ENCODE data around the gene DNAJB8. TPM values are rescaled to one million over a fixed set of nuclear protein-coding genes. Genes with fewer than 3 reads are reported as not detected.

Gene DNAJB8
- total RNA-seq, 1 experiment from 2014 or later: not detected

- DNase-seq (ENCODE audit: low read depth): peak; percentile 61
Measured at GRCh38 chr3:128426128-128426921, 40.4 kb downstream of the DNAJB8 start.

DNA sequence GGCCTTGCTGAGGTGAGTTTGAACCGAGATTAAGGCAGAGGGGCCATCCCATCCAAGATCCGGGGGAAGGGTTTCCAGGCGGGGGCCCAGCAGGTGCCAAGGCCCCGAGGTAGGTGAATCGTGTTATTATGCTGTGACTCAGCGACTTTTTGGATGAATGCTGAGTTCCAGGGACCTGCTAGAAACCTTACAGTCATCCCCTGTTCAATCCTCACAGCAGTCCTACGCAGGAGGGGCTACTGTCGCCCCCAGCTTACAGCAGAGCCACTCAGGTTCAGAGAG lies 40.9 kb downstream of the DNAJB8 start:
- DNase-seq (ENCODE audit: low read depth): no peak

DNA sequence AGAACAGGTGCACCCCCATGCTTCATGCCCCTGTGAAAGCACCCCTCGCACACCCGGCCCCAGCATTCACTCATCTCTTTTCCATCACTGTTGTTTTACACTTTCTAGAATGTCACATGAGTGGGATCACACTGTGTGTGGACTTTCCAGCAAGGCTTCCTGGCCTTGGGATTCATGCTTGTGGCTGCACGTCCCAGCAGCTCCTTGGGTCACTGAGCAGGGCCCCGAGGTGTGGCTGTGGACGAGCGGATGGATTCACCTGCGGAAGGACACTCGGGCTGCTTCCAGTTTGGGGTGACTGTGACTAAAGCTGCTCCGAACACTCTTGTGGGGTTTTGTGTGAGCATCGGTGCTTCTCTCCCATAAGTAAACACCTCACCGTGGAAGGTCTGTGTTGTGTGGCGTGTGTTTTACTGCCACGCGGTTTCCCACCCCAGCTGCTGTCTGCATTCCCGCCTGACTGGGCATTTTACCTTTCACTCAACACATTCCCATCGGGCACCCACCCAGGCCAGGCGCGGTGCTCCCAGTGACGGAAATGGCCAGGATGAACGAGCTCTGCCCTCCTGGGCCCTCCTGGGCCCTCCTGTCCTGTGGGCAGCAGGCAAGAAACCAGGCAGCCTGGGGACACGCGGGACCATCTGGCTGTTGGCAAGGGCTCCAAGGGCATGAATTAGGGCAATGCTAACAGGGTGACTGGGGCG lies 41.4 kb downstream of the DNAJB8 start:
- DNase-seq (ENCODE audit: low read depth): no peak

GRCh38 chr3:128424508-128425069 lies 42.1 kb downstream of the DNAJB8 start:
- peak; percentile 54 for DNase-seq (ENCODE audit: low read depth)

GRCh38 chr3:128423525-128424147 lies 43.1 kb downstream of the DNAJB8 start:
- DNase-seq (ENCODE audit: low read depth): no peak

GRCh38 chr3:128422762-128423524 lies 43.7 kb downstream of the DNAJB8 start:
- DNase-seq (ENCODE audit: low read depth): no peak

DNA sequence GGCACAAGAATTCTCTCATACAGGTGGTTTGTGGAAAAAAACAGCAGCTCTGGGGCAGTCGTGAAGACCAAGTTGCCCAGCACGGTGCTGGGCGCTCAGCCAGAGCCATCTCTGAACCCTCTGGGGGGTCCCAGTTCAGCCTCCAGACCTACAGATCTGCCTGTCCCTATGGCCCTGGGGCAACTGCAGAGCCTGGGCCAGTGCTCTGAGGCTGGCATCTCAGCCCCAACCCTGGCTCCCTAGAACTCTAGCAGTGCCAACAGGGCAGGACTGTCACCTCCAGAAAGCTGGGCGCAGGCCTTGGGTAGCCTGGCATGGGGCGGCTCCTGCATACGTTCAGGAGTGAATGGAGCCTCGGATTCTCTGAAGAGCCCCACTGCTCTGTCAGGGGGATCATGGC lies 44.7 kb downstream of the DNAJB8 start:
- no peak for DNase-seq (ENCODE audit: low read depth)

- DNase-seq (ENCODE audit: low read depth): no peak
Measured at GRCh38 chr3:128421439-128421836, 45.3 kb downstream of the DNAJB8 start.

- no peak for DNase-seq (ENCODE audit: low read depth)
Measured at GRCh38 chr3:128420720-128421438, 45.8 kb downstream of the DNAJB8 start.

DNA sequence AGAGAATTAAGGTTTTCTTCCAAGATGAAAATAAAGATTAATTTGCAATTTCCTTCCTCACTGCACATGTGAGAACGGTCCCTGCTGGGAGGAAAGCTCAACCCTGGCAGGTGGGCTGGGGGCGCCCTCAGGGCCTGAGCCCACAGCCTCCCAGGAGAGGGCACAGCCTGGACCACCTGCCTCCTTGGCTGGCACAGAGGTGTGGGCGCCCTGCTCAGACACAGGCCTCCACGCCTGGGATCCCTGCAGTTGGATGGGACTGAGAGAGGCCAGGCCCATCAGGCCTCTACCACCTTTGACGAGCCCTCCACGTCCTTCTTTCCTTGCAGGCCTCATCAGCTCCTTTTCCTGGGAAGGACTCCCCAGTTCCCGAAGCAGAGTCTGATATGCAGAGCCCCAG lies 46.4 kb downstream of the DNAJB8 start:
- no peak for DNase-seq (ENCODE audit: low read depth)

DNA sequence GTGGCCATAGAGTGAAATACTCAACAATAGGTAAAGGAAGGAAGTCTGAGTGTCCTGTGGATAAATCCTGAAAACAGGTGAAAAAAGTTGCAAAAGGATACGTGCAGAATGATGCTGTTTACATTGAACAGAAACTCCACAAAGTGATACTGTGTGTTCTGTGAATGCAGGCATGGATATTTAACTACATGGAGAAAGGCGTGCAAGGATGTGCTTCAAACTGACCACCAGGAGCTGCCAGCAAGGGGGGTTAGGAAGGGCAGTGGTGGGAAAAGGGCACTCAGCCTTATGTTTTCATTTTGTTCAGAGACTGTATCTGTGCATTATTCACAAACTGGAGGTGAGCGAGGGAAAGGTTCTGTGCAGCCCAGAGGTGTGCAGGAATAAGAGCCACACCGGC lies 47.4 kb downstream of the DNAJB8 start:
- DNase-seq (ENCODE audit: low read depth): no peak

GRCh38 chr3:128418900-128419299 lies 47.8 kb downstream of the DNAJB8 start:
- no peak for DNase-seq (ENCODE audit: low read depth)

- DNase-seq (ENCODE audit: low read depth): peak; percentile 96
Measured at GRCh38 chr3:128416578-128417211, 50.0 kb downstream of the DNAJB8 start.

- DNase-seq (ENCODE audit: low read depth): no peak
Measured at GRCh38 chr3:128415773-128416577, 50.7 kb downstream of the DNAJB8 start.

DNA sequence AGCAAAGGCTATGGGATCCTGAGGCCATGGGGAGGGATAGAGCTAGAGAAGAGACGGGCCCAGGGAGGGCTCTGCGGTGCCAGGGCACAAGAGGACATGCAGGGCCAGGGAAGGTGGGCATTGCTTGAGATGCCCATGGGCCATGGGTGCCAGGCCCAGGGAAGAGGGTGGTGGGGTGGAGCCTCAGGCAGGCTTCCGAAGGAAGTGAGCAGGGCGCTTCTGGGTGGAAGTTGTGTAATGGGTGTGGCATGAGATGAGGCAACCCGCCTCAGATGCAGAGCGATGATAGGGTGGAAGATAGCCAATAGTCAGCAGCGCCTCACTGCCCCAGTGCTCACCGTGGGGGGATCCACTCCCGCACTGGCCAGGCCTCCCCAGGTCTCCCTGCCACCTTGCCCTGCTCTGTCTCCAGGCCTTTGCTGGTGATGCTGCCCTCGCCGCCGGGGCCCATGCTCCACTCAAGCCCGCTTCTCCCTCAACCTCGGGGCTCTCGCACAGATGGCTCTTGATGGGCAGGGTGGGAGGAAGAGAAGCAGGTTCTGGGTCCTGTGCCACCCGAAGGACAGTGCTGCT lies 51.4 kb downstream of the DNAJB8 start:
- no peak for DNase-seq (ENCODE audit: low read depth)

GRCh38 chr3:128413413-128414205 lies 53.1 kb downstream of the DNAJB8 start:
- no peak for DNase-seq (ENCODE audit: low read depth)

DNA sequence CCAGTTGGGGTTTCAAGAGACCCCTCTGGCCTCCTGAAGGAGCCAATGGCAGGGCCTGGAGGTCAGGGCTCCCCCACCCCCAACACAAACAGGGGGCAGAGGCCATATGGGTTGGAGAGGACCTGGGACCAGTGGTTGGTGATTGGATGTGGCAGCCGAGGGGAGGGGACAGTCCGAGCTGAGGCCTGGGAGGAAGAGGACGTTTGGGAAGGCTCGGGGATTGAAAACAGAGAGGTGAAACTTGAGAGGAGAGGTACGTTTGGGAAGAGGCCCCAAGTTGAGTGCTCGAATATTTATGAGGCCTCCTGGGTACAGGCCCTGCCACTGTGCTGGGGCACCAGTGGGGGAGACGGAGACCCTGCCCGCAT lies 53.7 kb downstream of the DNAJB8 start:
- DNase-seq (ENCODE audit: low read depth): no peak
